ENCODE data around the gene PARP16. TPM values are rescaled to one million over a fixed set of nuclear protein-coding genes. Genes with fewer than 3 reads are reported as not detected.

The PARP16 gene
- polyA plus RNA-seq, 3 donors: 17.2 to 17.7 (median 17.4) TPM

GRCh38 chr15:65209701-65210643, 76.7 kb downstream of the PARP16 start:
- DNase-seq: no peak

GRCh38 chr15:65208647-65209046, 78.0 kb downstream of the PARP16 start:
- no peak for DNase-seq

Other genes with a start within 250 kb of the PARP16 start
- 10 to 100 TPM; 10.5 to 14.1 (median 13.3) TPM for gene SLC51B, start 241.5 kb downstream of the PARP16 start, polyA plus RNA-seq (ENCODE audit: insufficient read length in 3 of 3)
- 1 to 10 TPM; 6.2 to 8.2 (median 7.2) TPM for gene RASL12, start 218.9 kb downstream of the PARP16 start, polyA plus RNA-seq (ENCODE audit: insufficient read length in 3 of 3)
- under 1 TPM in 2 of 3 donors, not detected in 1; 0.07 to 0.09 TPM for gene KBTBD13, start 210.1 kb downstream of the PARP16 start, polyA plus RNA-seq (ENCODE audit: insufficient read length in 3 of 3)
- gene UBAP1L, start 171.7 kb downstream of the PARP16 start, polyA plus RNA-seq (ENCODE audit: insufficient read length in 3 of 3): 1 to 10 TPM; 4.3 to 9.8 (median 8.7) TPM
- gene PDCD7, start 153.1 kb downstream of the PARP16 start, polyA plus RNA-seq (ENCODE audit: insufficient read length in 3 of 3): 10 to 100 TPM; 28.4 to 35.4 (median 28.6) TPM
- gene CLPX, start 101.5 kb downstream of the PARP16 start, polyA plus RNA-seq (ENCODE audit: insufficient read length in 3 of 3): 10 to 100 TPM; 62.2 to 78.9 (median 75.9) TPM
- gene CILP, start 75.4 kb downstream of the PARP16 start, polyA plus RNA-seq (ENCODE audit: insufficient read length in 3 of 3): 1 to 10 TPM; 3.2 to 4.4 (median 3.4) TPM
- not detected for gene RNU5A-1, start 9.2 kb upstream of the PARP16 start, polyA plus RNA-seq (ENCODE audit: insufficient read length in 3 of 3)
- not detected for gene RNU5B-1, start 17.8 kb upstream of the PARP16 start, polyA plus RNA-seq (ENCODE audit: insufficient read length in 3 of 3)
- 10 to 100 TPM in 1 of 3 donors, 1 to 10 TPM in 2; 7.7 to 10.6 (median 9.6) TPM for gene IGDCC3, start 91.1 kb upstream of the PARP16 start, polyA plus RNA-seq (ENCODE audit: insufficient read length in 3 of 3)
- 10 to 100 TPM; 11.5 to 12.7 (median 12.4) TPM for gene IGDCC4, start 136.1 kb upstream of the PARP16 start, polyA plus RNA-seq (ENCODE audit: insufficient read length in 3 of 3)
- gene DPP8, start 230.8 kb upstream of the PARP16 start, polyA plus RNA-seq (ENCODE audit: insufficient read length in 3 of 3): 10 to 100 TPM; 23.4 to 37.1 (median 33.7) TPM
- 100 to 1,000 TPM; 148 to 177 (median 159) TPM for gene HACD3, start 243.6 kb upstream of the PARP16 start, polyA plus RNA-seq (ENCODE audit: insufficient read length in 3 of 3)